HEK293 (cell line): ENCODE data around the gene KIRREL3.

ENCODE experiments used
- REST ChIP-seq: fragments of 450-650 bp; formaldehyde crosslinking; IDR thresholded peaks from 2 replicates; pipeline ENCODE4 v1.5.1; 2016; ENCODE audit warnings: missing biosample characterization, missing genetic modification characterization
- ZBTB7A ChIP-seq: fragments of 450-650 bp; formaldehyde crosslinking; IDR thresholded peaks from 2 replicates; pipeline ENCODE4 v1.5.1; 2016; ENCODE audit warnings: low read depth, missing biosample characterization, missing genetic modification characterization
- TF ChIP-seq, protein P1 (sequence below): fragments of 450-650 bp; formaldehyde crosslinking; IDR thresholded peaks from 2 replicates; pipeline ENCODE4 v1.5.1; 2016; ENCODE audit warnings: missing biosample characterization, missing genetic modification characterization

- TF ChIP-seq, protein P1, sequence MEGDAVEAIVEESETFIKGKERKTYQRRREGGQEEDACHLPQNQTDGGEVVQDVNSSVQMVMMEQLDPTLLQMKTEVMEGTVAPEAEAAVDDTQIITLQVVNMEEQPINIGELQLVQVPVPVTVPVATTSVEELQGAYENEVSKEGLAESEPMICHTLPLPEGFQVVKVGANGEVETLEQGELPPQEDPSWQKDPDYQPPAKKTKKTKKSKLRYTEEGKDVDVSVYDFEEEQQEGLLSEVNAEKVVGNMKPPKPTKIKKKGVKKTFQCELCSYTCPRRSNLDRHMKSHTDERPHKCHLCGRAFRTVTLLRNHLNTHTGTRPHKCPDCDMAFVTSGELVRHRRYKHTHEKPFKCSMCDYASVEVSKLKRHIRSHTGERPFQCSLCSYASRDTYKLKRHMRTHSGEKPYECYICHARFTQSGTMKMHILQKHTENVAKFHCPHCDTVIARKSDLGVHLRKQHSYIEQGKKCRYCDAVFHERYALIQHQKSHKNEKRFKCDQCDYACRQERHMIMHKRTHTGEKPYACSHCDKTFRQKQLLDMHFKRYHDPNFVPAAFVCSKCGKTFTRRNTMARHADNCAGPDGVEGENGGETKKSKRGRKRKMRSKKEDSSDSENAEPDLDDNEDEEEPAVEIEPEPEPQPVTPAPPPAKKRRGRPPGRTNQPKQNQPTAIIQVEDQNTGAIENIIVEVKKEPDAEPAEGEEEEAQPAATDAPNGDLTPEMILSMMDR (tag by site-specific recombination) = no peak
- TF ChIP-seq ZBTB7A (tag by site-specific recombination) (no peak), REST (no peak)
Measured at GRCh38 chr11:126491092-126491491, 509.5 kb downstream of the KIRREL3 start.
